H1 (cell line): Measurements from ENCODE around the gene AOPEP. TPM values are rescaled to one million over a fixed set of nuclear protein-coding genes. Genes with fewer than 3 reads are reported as not detected.

ENCODE experiments used
- CTCF ChIA-PET: fragments of 300-600 bp; sonication (Branson Sonifier 250); formaldehyde crosslinking; loops from one replicate; lab custom pipeline; 2021; ENCODE audit not compliant: partially characterized antibody; lab: Charles Lee
- POLR2A ChIA-PET: fragments of 300-600 bp; sonication (Branson Sonifier 250); formaldehyde crosslinking; loops from one replicate; lab custom pipeline; 2021; ENCODE audit warnings: inconsistent platforms; ENCODE audit not compliant: partially characterized antibody; lab: Charles Lee
- DNase-seq, 2 experiments: peaks; one replicate each; pipeline versions ENCODE4 v3.0.0 to v3.0.0-alpha.2; 2010 to 2022; ENCODE audit warnings: low spot score in 2 of 2, low read depth in 1 of 2, mixed read lengths in 1 of 2
- FAIRE-seq: peaks from 2 replicates; lab custom pipeline; 2011; peaks lifted over from hg19 to GRCh38; lab: Jason Lieb, UNC
- H2AFZ ChIP-seq: 2 replicates; pipeline ENCODE4 v1.8.1; 2012; ENCODE audit warnings: low read length, inconsistent platforms
- H2AK5ac ChIP-seq: 2 replicates; pipeline ENCODE4 v1.6.1; 2013; ENCODE audit warnings: low read depth, low read length
- H2BK120ac ChIP-seq: replicated peaks from 2 replicates; pipeline ENCODE3; 2013; ENCODE audit warnings: low read depth, low read length, inconsistent platforms
- H2BK12ac ChIP-seq: 2 replicates; pipeline ENCODE4 v1.6.1; 2013; ENCODE audit warnings: low read depth, low read length
- H2BK15ac ChIP-seq: 2 replicates; pipeline ENCODE4 v1.6.1; 2013; ENCODE audit warnings: low read length
- H2BK20ac ChIP-seq: 2 replicates; pipeline ENCODE4 v1.6.1; 2013; ENCODE audit warnings: low read length
- H2BK5ac ChIP-seq: 2 replicates; pipeline ENCODE4 v1.6.1; 2013; ENCODE audit warnings: low read depth, low read length
- H3K14ac ChIP-seq: 2 replicates; pipeline ENCODE4 v1.6.1; 2013; ENCODE audit warnings: inconsistent platforms; ENCODE audit not compliant: insufficient read length
- H3K18ac ChIP-seq: 2 replicates; pipeline ENCODE4 v1.6.1; 2013; ENCODE audit warnings: low read length; ENCODE audit errors: extremely low read depth
- H3K23ac ChIP-seq: 2 replicates; pipeline ENCODE4 v1.6.1; 2013; ENCODE audit warnings: inconsistent platforms; ENCODE audit not compliant: insufficient read length
- H3K23me2 ChIP-seq: 2 replicates; pipeline ENCODE4 v1.6.1; 2013; ENCODE audit warnings: low read depth, low read length
- H3K27ac ChIP-seq: 2 replicates; pipeline ENCODE4 v1.6.1; 2011; ENCODE audit warnings: low read depth, low read length, inconsistent platforms
- H3K27me3 ChIP-seq, 4 experiments: replicated peaks in 1 of 4; 1 replicate in 1 of 4; 2 replicates in 3 of 4; pipeline versions ENCODE4 v1.6.1 to v1.8.1; 2011 to 2013; ENCODE audit warnings: low read length in 3 of 4, mild to moderate bottlenecking in 3 of 4, inconsistent platforms in 2 of 4, mixed read lengths in 2 of 4, moderate library complexity in 1 of 4; ENCODE audit not compliant: control insufficient read depth in 3 of 4, insufficient read depth in 3 of 4; ENCODE audit errors: extremely low read depth in 1 of 4
- H3K36me3 ChIP-seq, 4 experiments: 2 replicates each; pipeline versions ENCODE4 v1.6.1 to v1.8.1; 2011 to 2013; ENCODE audit warnings: mild to moderate bottlenecking in 4 of 4, low read length in 3 of 4, moderate library complexity in 2 of 4, control low read depth in 1 of 4, inconsistent platforms in 1 of 4; ENCODE audit not compliant: insufficient read depth in 4 of 4, control insufficient read depth in 2 of 4
- H3K4ac ChIP-seq: replicated peaks from 2 replicates; pipeline ENCODE3; 2013; ENCODE audit warnings: low read length, low read depth, mixed read lengths, inconsistent platforms; ENCODE audit not compliant: insufficient read length
- H3K4me1 ChIP-seq, 4 experiments: replicated peaks in 1 of 4; 1 replicate in 1 of 4; 2 replicates in 3 of 4; pipeline versions ENCODE4 v1.6.1 to v1.8.1; 2011 to 2013; ENCODE audit warnings: low read length in 3 of 4, inconsistent platforms in 2 of 4, mixed read lengths in 1 of 4; ENCODE audit not compliant: insufficient read depth in 4 of 4, control insufficient read depth in 3 of 4
- H3K4me2 ChIP-seq, 2 experiments: 2 replicates each; pipeline versions ENCODE4 v1.6.1 to v1.8.1; 2011 to 2013; ENCODE audit warnings: low read depth in 2 of 2, low read length in 2 of 2, control low read depth in 1 of 2, inconsistent platforms in 1 of 2, mild to moderate bottlenecking in 1 of 2; ENCODE audit not compliant: insufficient read depth in 1 of 2
- H3K4me3 ChIP-seq, 4 experiments: fragments of 200-600, 300-600 bp in 1 of 4; sonication (generic), shearing (Covaris generic), sonication (Bioruptor Twin) in 1 of 4; 2 replicates each; pipeline versions ENCODE4 v1.5.1 to v1.8.1; 2011 to 2016; ENCODE audit warnings: low read length in 4 of 4, low read depth in 3 of 4, control low read depth in 2 of 4, inconsistent platforms in 2 of 4, mild to moderate bottlenecking in 2 of 4, mixed read lengths in 1 of 4, moderate library complexity in 1 of 4; ENCODE audit not compliant: insufficient read depth in 2 of 4; ENCODE audit errors: extremely low read depth in 1 of 4
- H3K56ac ChIP-seq: replicated peaks from 2 replicates; pipeline ENCODE3; 2013; ENCODE audit warnings: low read depth, mild to moderate bottlenecking, mixed read lengths, low read length, inconsistent platforms; ENCODE audit not compliant: insufficient read length
- H3K79me1 ChIP-seq: 2 replicates; pipeline ENCODE4 v1.6.1; 2013; ENCODE audit warnings: low read depth, low read length, control low read depth
- H3K79me2 ChIP-seq, 2 experiments: 2 replicates each; pipeline versions ENCODE4 v1.6.1 to v1.8.1; 2012 to 2013; ENCODE audit warnings: low read length in 2 of 2, mild to moderate bottlenecking in 2 of 2, inconsistent platforms in 1 of 2; ENCODE audit not compliant: insufficient read depth in 2 of 2, control insufficient read depth in 1 of 2
- H3K9ac ChIP-seq, 4 experiments: replicated peaks in 1 of 4; 1 replicate in 1 of 4; 2 replicates in 3 of 4; pipeline versions ENCODE4 v1.6.1 to v1.8.1; 2011 to 2013; ENCODE audit warnings: low read depth in 3 of 4, low read length in 3 of 4, control low read depth in 2 of 4, mild to moderate bottlenecking in 2 of 4, moderate library complexity in 2 of 4, inconsistent platforms in 1 of 4; ENCODE audit errors: extremely low read depth in 1 of 4
- H3K9me3 ChIP-seq, 2 experiments: 2 replicates each; pipeline versions ENCODE4 v1.6.1 to v1.8.1; 2012 to 2013; ENCODE audit warnings: mild to moderate bottlenecking in 2 of 2, moderate library complexity in 2 of 2, control low read depth in 1 of 2, inconsistent platforms in 1 of 2, low read depth in 1 of 2, low read length in 1 of 2, mixed read lengths in 1 of 2; ENCODE audit not compliant: insufficient read depth in 2 of 2
- H4K20me1 ChIP-seq, 2 experiments: replicated peaks in 1 of 2; 2 replicates each; pipeline versions ENCODE3 to v1.8.1; 2011 to 2013; ENCODE audit warnings: inconsistent platforms in 2 of 2, low read length in 2 of 2, mild to moderate bottlenecking in 1 of 2; ENCODE audit not compliant: insufficient read depth in 2 of 2, control insufficient read depth in 1 of 2
- H4K5ac ChIP-seq: 2 replicates; pipeline ENCODE4 v1.6.1; 2013; ENCODE audit warnings: low read length, low read depth, mixed read lengths, inconsistent platforms; ENCODE audit not compliant: insufficient read length
- H4K8ac ChIP-seq: 2 replicates; pipeline ENCODE4 v1.8.0; 2013; ENCODE audit warnings: mild to moderate bottlenecking, moderate library complexity, low read length, inconsistent platforms; ENCODE audit not compliant: insufficient read depth; ENCODE audit errors: extremely low read depth
- H4K91ac ChIP-seq: replicated peaks from 2 replicates; pipeline ENCODE3; 2013; ENCODE audit warnings: low read length, mixed read lengths, inconsistent platforms; ENCODE audit not compliant: insufficient read length
- CBX8 ChIP-seq: fragments of 300-800, 300-1000 bp; sonication (generic); IDR thresholded peaks from 2 replicates; pipeline ENCODE4 v1.7.1; 2016; ENCODE audit warnings: low read depth, low read length, borderline replicate concordance
- POLR2A ChIP-seq, 2 experiments: IDR thresholded peaks; 1 replicate in 1 of 2; 2 replicates in 1 of 2; pipeline ENCODE4 v1.6.1; 2011; ENCODE audit warnings: low read depth in 2 of 2, low read length in 2 of 2, mild to moderate bottlenecking in 2 of 2; ENCODE audit errors: control extremely low read depth in 1 of 2
- RXRA ChIP-seq: IDR thresholded peaks from 2 replicates; pipeline ENCODE4 v1.6.1; 2011; ENCODE audit warnings: low read depth, mild to moderate bottlenecking, low read length, moderate library complexity; ENCODE audit not compliant: insufficient read depth
- TBP ChIP-seq: IDR thresholded peaks from 2 replicates; pipeline ENCODE4 v1.6.1; 2011; ENCODE audit warnings: low read depth, low read length, improper control_type of control experiment
- ZNF274 ChIP-seq: IDR thresholded peaks from 2 replicates; pipeline ENCODE4 v1.7.0; 2012; ENCODE audit warnings: low read length, borderline replicate concordance; ENCODE audit errors: extremely low read depth
- WGBS, 2 experiments: shearing (Covaris generic) in 1 of 2; methylation state at CpG; one replicate each; pipeline versions ENCODE4 v1.1.6 to v1.1.7; 2013 to 2015; ENCODE audit warnings: low lambda C conversion rate in 2 of 2, mixed read lengths in 2 of 2, inconsistent platforms in 1 of 2, low coverage in 1 of 2, missing lambda C conversion rate in 1 of 2; ENCODE audit not compliant: insufficient replicate concordance in 2 of 2, insufficient coverage in 1 of 2, insufficient read length in 1 of 2; ENCODE audit errors: extremely low coverage in 1 of 2, missing lambda C conversion rate in 1 of 2; 5-methylcytosine and 5-hydroxymethylcytosine counted together
- polyA plus RNA-seq, 7 experiments: library from polyadenylated mRNA; depleted of rRNA in 3 of 7; stranded (reverse) in 5 of 7; unstranded in 2 of 7; fragments of >200 nt in 5 of 7; fragments of 200-250 nt in 2 of 7; gene quantifications; 1 replicate in 5 of 7; 2 replicates in 1 of 7; 4 replicates in 1 of 7; pipeline versions ENCODE4 v1.2.1 to v1.2.3, GENCODE V29; 2011 to 2013; ENCODE audit warnings: missing spikeins in 2 of 7, mixed read lengths in 2 of 7
- total RNA-seq: library from RNA; stranded (reverse); fragmentation: NEBNext Ultra II Directional; extraction: Animal tissue kit (Norgen Biotek cat#: 25700); gene quantifications from 2 replicates; pipeline ENCODE4 v1.2.1, GENCODE V29; 2021

AOPEP gene
- total and polyA plus RNA-seq, 2 of the 8 experiments (the other 6 are each of a cell fraction or from before 2014, with no cell fraction given): 6.1 to 14.3 TPM

DNA sequence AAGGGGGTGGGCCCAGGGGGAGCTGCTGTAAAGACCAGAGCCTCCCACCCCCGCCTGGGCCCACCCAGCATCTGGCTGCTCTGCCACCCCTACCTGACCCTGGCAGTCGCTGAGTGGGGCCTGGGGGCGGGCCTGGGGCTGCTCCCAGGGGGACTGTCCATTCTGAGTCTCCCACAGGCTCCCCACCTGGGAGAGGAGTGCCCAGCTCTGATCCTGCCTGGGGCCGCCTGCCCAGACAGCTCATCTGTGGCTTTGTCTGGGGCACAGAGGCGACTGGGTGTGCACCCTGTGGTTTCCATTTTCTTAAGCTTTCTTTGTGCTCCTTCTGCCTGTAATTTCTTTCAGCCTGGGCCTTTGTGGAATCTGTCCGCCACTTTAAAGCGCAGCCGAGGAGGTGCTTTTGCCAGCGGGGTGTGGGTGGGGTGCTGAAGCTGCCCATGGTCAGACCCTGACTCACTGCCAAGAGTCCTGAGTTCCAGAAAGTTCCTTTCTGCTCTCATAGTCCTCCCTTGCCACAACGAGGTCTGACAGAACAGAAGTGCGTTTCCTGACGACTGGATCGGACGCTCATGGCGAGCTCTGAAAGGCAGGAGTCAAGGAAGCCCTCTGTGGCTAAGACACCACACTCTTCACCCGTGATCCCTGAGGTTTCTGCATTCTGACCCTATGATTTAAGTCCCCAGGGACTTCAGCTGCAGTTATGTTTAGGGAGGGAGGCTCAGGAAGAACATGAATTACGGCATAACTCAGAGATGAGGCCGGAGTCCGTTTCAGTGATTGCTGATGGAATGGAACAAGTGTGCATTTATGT, 366.0 kb downstream of the AOPEP start:
- WGBS, 2 experiments: 79% methylated on average over 17 of the region's 19 CpGs; no CpG with 5 or more reads in 1 of the 2 experiments
- H3K79me2 ChIP-seq: no peaks in the 10 kb centered on the region
- no peak overlapping the region for H3K14ac ChIP-seq
- H4K91ac ChIP-seq: no peak overlapping the region
- H3K9me3 ChIP-seq: no peaks in the 10 kb centered on the region
- CTCF ChIA-PET: interaction anchor here (0.9 to 13.8 kb wide), 11 partner anchors 10 to 412 kb away, joined by 3 to 209 read pairs (median 3); no protein-coding TSS in a partner anchor
- no peak for DNase-seq
- H3K79me1 ChIP-seq: no peaks in the 10 kb centered on the region
- no peak overlapping the region for H3K9ac ChIP-seq
- no peak overlapping the region for H2BK15ac ChIP-seq
- no peak overlapping the region for H2BK20ac ChIP-seq
- no peaks in the 10 kb centered on the region for H3K27me3 ChIP-seq
- no peak overlapping the region for H4K5ac ChIP-seq
- H4K20me1 ChIP-seq: peaks cover 1 to 2% of the 10 kb centered on the region in 2 experiments
- no peak overlapping the region for H3K27ac ChIP-seq
- H2AFZ ChIP-seq: no peak overlapping the region
- H3K23ac ChIP-seq: no peak overlapping the region
- TF ChIP-seq TBP: no peak
- TF ChIP-seq CBX8: no peak
- TF ChIP-seq RXRA: no peak
- TF ChIP-seq ZNF274: no peak
- no peak for TF ChIP-seq POLR2A (IDR thresholded peaks at IDR 0.05; ENCODE audit: control extremely low read depth in 1 of 2, low read depth in 2 of 2, low read length in 2 of 2)
- TF ChIP-seq, all 59 proteins: peak for 0
- Histone ChIP-seq H3K36me3 (no peaks in the 10 kb centered on the region), H3K4ac (no peak overlapping the region), H3K4me1 (peaks cover 0 to 12% (median 7%) of the 10 kb centered on the region in 4 experiments), H2BK5ac (no peak overlapping the region), H3K23me2 (no peaks in the 10 kb centered on the region), H3K18ac (peak overlapping the region; percentile 85), H3K4me2 (no peak overlapping the region), H4K8ac (no peak overlapping the region; the same call in 1 of the 2 replicates), H2AK5ac (no peak overlapping the region), H2BK12ac (no peak overlapping the region), H3K4me3 (no peak overlapping the region), H3K56ac (no peak overlapping the region), H2BK120ac (no peak overlapping the region)
- no peak for FAIRE-seq
- POLR2A ChIA-PET: interaction anchor here (0.7 to 1.0 kb wide), 2 partner anchors 11 to 172 kb away, joined by 3 to 5 read pairs; no protein-coding TSS in a partner anchor
